ENCODE measurements around the gene FRMD4A. TPM values are rescaled to one million over a fixed set of nuclear protein-coding genes. Genes with fewer than 3 reads are reported as not detected.

Gene FRMD4A
- total RNA-seq, 2 donors from 2014 or later, result 8.6 to 10.2 TPM

DNA sequence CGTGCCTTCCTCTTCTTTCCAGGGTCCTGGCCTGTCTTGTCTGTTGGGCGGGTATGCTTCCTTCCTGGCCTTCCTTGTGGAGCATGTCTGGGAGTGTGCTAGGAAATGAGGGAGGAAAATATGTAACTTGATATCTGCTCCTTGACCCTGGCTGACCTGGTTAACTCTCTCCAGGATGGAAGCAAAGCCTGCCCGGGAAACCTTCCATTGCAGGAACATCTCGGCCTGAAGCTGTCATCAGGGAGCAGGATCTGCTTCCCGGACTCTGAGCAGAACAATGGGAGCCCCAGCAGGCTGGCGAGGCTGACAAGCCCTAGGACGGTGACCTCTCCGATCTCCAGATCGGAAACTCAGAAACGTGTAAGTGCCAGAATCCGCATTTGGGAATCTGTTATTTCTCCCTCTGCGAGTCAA lies 340.3 kb downstream of the FRMD4A start:
- no peak overlapping the region for H3K4me3 ChIP-seq
- TF ChIP-seq, protein P1, sequence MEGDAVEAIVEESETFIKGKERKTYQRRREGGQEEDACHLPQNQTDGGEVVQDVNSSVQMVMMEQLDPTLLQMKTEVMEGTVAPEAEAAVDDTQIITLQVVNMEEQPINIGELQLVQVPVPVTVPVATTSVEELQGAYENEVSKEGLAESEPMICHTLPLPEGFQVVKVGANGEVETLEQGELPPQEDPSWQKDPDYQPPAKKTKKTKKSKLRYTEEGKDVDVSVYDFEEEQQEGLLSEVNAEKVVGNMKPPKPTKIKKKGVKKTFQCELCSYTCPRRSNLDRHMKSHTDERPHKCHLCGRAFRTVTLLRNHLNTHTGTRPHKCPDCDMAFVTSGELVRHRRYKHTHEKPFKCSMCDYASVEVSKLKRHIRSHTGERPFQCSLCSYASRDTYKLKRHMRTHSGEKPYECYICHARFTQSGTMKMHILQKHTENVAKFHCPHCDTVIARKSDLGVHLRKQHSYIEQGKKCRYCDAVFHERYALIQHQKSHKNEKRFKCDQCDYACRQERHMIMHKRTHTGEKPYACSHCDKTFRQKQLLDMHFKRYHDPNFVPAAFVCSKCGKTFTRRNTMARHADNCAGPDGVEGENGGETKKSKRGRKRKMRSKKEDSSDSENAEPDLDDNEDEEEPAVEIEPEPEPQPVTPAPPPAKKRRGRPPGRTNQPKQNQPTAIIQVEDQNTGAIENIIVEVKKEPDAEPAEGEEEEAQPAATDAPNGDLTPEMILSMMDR (IDR thresholded peaks at IDR 0.05), result no peak
- DNase-seq, result no peak

DNA sequence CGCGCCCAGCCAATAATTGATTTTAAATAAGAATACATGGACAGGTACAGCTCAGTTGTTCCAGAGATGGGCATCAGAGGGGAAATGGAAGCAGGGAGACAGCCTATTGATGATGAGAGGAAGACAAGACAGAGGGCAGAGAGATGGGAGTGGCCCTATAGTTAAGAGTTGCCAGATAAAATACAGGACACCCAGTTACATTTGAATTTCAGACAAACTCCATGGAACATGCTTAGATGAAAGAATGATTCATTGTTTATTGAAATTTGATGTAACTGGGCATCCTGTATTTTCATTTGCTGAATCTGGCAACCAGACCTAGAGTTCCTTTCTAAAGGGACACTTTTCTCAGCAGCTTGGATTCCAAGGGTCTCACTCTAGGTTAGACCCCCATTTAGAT lies 341.1 kb downstream of the FRMD4A start:
- Histone ChIP-seq H3K27ac (no peak overlapping the region), H3K9me3 (no peaks in the 10 kb centered on the region), H3K9ac (ENCODE audit: low read depth in 2 of 2, low read length in 2 of 2) (no peak overlapping the region), H3K4me1 (no peaks in the 10 kb centered on the region), H3K27me3 (no peaks in the 10 kb centered on the region), H3K4me3 (no peak overlapping the region), H3K36me3 (no peaks in the 10 kb centered on the region)
- TF ChIP-seq, protein P1 (IDR thresholded peaks at IDR 0.05), result no peak
- intact Hi-C loops (cut with DNase I), result no loop called here
- DNase-seq, result no peak

More for the DNA sequence above, 340.3 kb downstream of the FRMD4A start:
- Histone ChIP-seq H3K9me3 (no peaks in the 10 kb centered on the region), H3K27ac (no peak overlapping the region), H3K27me3 (no peaks in the 10 kb centered on the region), H3K9ac (ENCODE audit: low read depth in 2 of 2, low read length in 2 of 2) (no peak overlapping the region), H3K4me1 (no peaks in the 10 kb centered on the region), H3K36me3 (no peaks in the 10 kb centered on the region)
- intact Hi-C loops (cut with DNase I), result no loop called here

DNA sequence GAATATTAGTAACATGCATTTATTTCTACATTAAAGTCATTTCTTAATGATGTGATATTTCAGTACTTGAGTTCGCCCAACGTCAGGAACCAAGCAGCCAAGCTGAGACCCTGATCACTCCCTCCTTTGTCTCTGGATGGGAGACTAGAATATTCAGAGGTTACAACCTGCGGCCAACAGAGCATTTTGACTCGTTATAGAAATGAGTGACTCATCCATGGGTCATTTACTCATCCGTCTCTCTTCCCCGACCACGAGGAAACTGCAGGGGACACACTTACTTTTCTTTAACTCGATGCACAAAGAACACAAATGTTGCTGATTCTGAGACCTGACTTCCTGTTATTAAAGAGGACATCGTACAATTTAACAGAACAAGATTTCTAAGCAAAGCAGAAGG lies 343.3 kb downstream of the FRMD4A start:
- H3K4me3 ChIP-seq, result no peak overlapping the region

DNA sequence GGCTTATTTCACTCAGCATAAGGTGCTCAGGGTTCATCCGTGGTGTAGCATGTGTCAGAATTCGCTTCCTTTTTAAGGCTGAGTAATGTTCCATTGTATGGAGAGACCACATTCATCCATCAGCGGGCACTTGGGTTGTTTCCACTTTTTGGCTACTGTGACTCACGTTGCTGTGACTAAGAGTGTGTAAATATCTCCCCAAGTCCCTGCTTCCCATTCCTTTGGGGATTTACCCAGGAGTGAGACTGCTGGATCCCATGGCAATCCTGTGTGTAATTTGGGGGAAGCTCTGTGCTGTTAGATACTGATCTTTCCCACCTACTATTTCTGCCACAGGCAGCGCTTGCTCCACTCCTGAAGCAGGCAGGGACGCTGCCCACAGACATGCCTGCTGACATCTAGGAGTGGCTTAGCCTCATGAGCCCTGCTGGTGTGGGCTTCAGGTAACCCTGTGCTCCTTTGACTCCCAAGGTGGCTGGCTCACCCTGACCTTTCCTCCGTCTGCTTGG lies 346.0 kb downstream of the FRMD4A start:
- no peak overlapping the region for H3K27ac ChIP-seq
- intact Hi-C loops (cut with DNase I), result no loop called here
- no peak overlapping the region for H3K4me3 ChIP-seq
- H3K36me3 ChIP-seq, result no peaks in the 10 kb centered on the region
- H3K9me3 ChIP-seq, result no peaks in the 10 kb centered on the region
- no peaks in the 10 kb centered on the region for H3K4me1 ChIP-seq
- no peaks in the 10 kb centered on the region for H3K27me3 ChIP-seq
- TF ChIP-seq, protein P1 (IDR thresholded peaks at IDR 0.05), result no peak
- DNase-seq, result no peak
- no peak overlapping the region for H3K9ac ChIP-seq (ENCODE audit: low read depth in 2 of 2, low read length in 2 of 2)

More for the DNA sequence above, 343.3 kb downstream of the FRMD4A start:
- no peak overlapping the region for H3K9ac ChIP-seq (ENCODE audit: low read depth in 2 of 2, low read length in 2 of 2)
- no peaks in the 10 kb centered on the region for H3K27me3 ChIP-seq
- no peak overlapping the region for H3K27ac ChIP-seq
- no peaks in the 10 kb centered on the region for H3K4me1 ChIP-seq
- no peaks in the 10 kb centered on the region for H3K9me3 ChIP-seq
- intact Hi-C loops (cut with DNase I), result no loop called here
- DNase-seq, result no peak
- TF ChIP-seq, protein P1 (IDR thresholded peaks at IDR 0.05), result no peak
- H3K36me3 ChIP-seq, result no peaks in the 10 kb centered on the region

DNA sequence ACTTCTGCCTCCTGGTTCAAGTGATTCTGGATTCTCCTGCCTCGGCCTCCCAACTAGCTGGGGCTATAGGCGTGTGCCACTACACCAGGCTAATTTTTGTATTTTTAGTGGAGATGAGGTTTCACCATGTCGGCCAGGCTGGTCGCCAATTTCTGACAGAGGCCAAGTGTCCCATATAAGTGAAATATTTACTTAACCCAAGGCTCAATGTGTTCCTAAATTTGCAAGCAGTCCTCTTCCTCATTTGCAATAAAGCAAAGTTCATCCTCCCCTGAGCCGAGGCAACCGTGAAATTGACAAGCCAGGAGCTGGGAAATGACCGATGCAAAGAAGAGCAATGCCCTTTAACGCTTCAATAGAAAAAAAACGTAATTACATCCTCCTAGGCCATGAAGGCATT lies 347.7 kb downstream of the FRMD4A start:
- H3K4me3 ChIP-seq, result no peak overlapping the region
- H3K9ac ChIP-seq (ENCODE audit: low read depth in 2 of 2, low read length in 2 of 2), result no peak overlapping the region
- no peak for DNase-seq
- H3K9me3 ChIP-seq, result no peaks in the 10 kb centered on the region
- no peaks in the 10 kb centered on the region for H3K27me3 ChIP-seq
- no peak overlapping the region for H3K27ac ChIP-seq
- H3K4me1 ChIP-seq, result no peaks in the 10 kb centered on the region
- H3K36me3 ChIP-seq, result no peaks in the 10 kb centered on the region
- intact Hi-C loops (cut with DNase I), result no loop called here
- TF ChIP-seq, protein P1 (IDR thresholded peaks at IDR 0.05), result no peak
